ENCODE data around the gene ZNF621. TPM values are rescaled to one million over a fixed set of nuclear protein-coding genes. Genes with fewer than 3 reads are reported as not detected.

The ZNF621 gene
- total RNA-seq, 1 experiment from 2014 or later: 26.2 TPM

- H4K20me1 ChIP-seq (ENCODE audit: insufficient read depth): no peaks in the 10 kb centered on the region
- H3F3A ChIP-seq (ENCODE audit: insufficient read depth, low read depth): no peaks in the 10 kb centered on the region
- H3K4me2 ChIP-seq: no peak overlapping the region
- H2AFZ ChIP-seq: no peak overlapping the region
- H3K9me2 ChIP-seq (ENCODE audit: insufficient read depth): no peaks in the 10 kb centered on the region
- POLR2A ChIA-PET (ENCODE audit: unreplicated experiment): no interaction called here
- H3K79me2 ChIP-seq (ENCODE audit: low read depth): no peaks in the 10 kb centered on the region
- no peak for TF ChIP-seq EZH2 (IDR thresholded peaks at IDR 0.05; ENCODE audit: low read depth)
- no peaks in the 10 kb centered on the region for H3K36me3 ChIP-seq (ENCODE audit: low read depth)
- H3K27me3 ChIP-seq (ENCODE audit: insufficient read depth, low read depth): no peaks in the 10 kb centered on the region
- H3K9me3 ChIP-seq (ENCODE audit: insufficient read depth, low read depth): no peaks in the 10 kb centered on the region
- H3K4me1 ChIP-seq (replicated peaks; ENCODE audit: insufficient read depth): no peaks in the 10 kb centered on the region
- no TSS peak for BruUV-seq (replicated peaks)
- intact Hi-C loops (cut with micrococcal nuclease; ENCODE audit: unreplicated experiment): loop anchor here (10.0 kb wide), 4 partner anchors 139 to 1629 kb away; partner anchors contain the start of gene TRAK1
- H3K4me3 ChIP-seq: no peak overlapping the region
- DNase-seq: no peak
- no peak overlapping the region for H3K27ac ChIP-seq
- CTCF ChIA-PET: interaction anchor here (0.8 kb wide), 1 partner anchor 640 kb away, joined by 4 read pairs; no protein-coding TSS in a partner anchor
Observed at GRCh38 chr3:40585381-40586016, 60.7 kb downstream of the ZNF621 start.

- BruUV-seq (replicated peaks): no TSS peak
- ChIA-PET POLR2A (ENCODE audit: unreplicated experiment) (no interaction called here), CTCF (no interaction called here)
- no peak overlapping the region for H3K27ac ChIP-seq
- H3K79me2 ChIP-seq (ENCODE audit: low read depth): no peaks in the 10 kb centered on the region
- H2AFZ ChIP-seq: no peak overlapping the region
- TF ChIP-seq EZH2 (IDR thresholded peaks at IDR 0.05; ENCODE audit: low read depth) (no peak), CTCF (conservative IDR thresholded peaks at IDR 0.05) (no peak)
- intact Hi-C loops (cut with micrococcal nuclease; ENCODE audit: unreplicated experiment): loop anchor here (10.0 kb wide), 4 partner anchors 138 to 1628 kb away; partner anchors contain the start of gene TRAK1
- H3K27me3 ChIP-seq (ENCODE audit: insufficient read depth, low read depth): no peaks in the 10 kb centered on the region
- no peak for DNase-seq
- no peaks in the 10 kb centered on the region for H3F3A ChIP-seq (ENCODE audit: insufficient read depth, low read depth)
- no peaks in the 10 kb centered on the region for H4K20me1 ChIP-seq (ENCODE audit: insufficient read depth)
- no peaks in the 10 kb centered on the region for H3K36me3 ChIP-seq (ENCODE audit: low read depth)
- no peaks in the 10 kb centered on the region for H3K9me3 ChIP-seq (ENCODE audit: insufficient read depth, low read depth)
- no peaks in the 10 kb centered on the region for H3K4me1 ChIP-seq (replicated peaks; ENCODE audit: insufficient read depth)
- no peak overlapping the region for H3K4me2 ChIP-seq
- no peak overlapping the region for H3K4me3 ChIP-seq
- H3K9me2 ChIP-seq (ENCODE audit: insufficient read depth): no peaks in the 10 kb centered on the region
Observed at GRCh38 chr3:40586901-40587300, 62.1 kb downstream of the ZNF621 start.

- no peak overlapping the region for H3K4me3 ChIP-seq
- H3F3A ChIP-seq (ENCODE audit: insufficient read depth, low read depth): no peaks in the 10 kb centered on the region
- no peaks in the 10 kb centered on the region for H4K20me1 ChIP-seq (ENCODE audit: insufficient read depth)
- no TSS peak for BruUV-seq (replicated peaks)
- H3K36me3 ChIP-seq (ENCODE audit: low read depth): no peaks in the 10 kb centered on the region
- peak in 1 of 2 experiments; percentile 30 for DNase-seq
- intact Hi-C loops (cut with micrococcal nuclease; ENCODE audit: unreplicated experiment): loop anchor here (10.0 kb wide), 4 partner anchors 136 to 1626 kb away; partner anchors contain the start of gene TRAK1
- no peak overlapping the region for H2AFZ ChIP-seq
- POLR2A ChIA-PET (ENCODE audit: unreplicated experiment): no interaction called here
- H3K4me1 ChIP-seq (replicated peaks; ENCODE audit: insufficient read depth): no peaks in the 10 kb centered on the region
- H3K79me2 ChIP-seq (ENCODE audit: low read depth): no peaks in the 10 kb centered on the region
- H3K27me3 ChIP-seq (ENCODE audit: insufficient read depth, low read depth): no peaks in the 10 kb centered on the region
- H3K9me2 ChIP-seq (ENCODE audit: insufficient read depth): no peaks in the 10 kb centered on the region
- no peak overlapping the region for H3K27ac ChIP-seq
- H3K9me3 ChIP-seq (ENCODE audit: insufficient read depth, low read depth): no peaks in the 10 kb centered on the region
- TF ChIP-seq CTCF (conservative IDR thresholded peaks at IDR 0.05) (peak; percentile 49), EZH2 (IDR thresholded peaks at IDR 0.05; ENCODE audit: low read depth) (no peak)
- CTCF ChIA-PET: interaction anchor here (0.6 kb wide), 1 partner anchor 651 kb away, joined by 4 read pairs; no protein-coding TSS in a partner anchor
- no peak overlapping the region for H3K4me2 ChIP-seq
Observed at GRCh38 chr3:40588406-40588805, 63.6 kb downstream of the ZNF621 start.

Other genes with a start within 250 kb of the ZNF621 start
- gene EIF1B, start 215.3 kb upstream of the ZNF621 start, total RNA-seq (2021): 30.9 and 39.9 TPM in 2 replicates
- not detected in 2 replicates for gene ENTPD3, start 137.8 kb upstream of the ZNF621 start, total RNA-seq (2021)
- 1,756 and 2,201 TPM in 2 replicates for gene RPL14, start 67.6 kb upstream of the ZNF621 start, total RNA-seq (2021)
- gene ZNF619, start 47.8 kb upstream of the ZNF621 start, total RNA-seq (2021): 5.1 and 6.9 TPM in 2 replicates
- 4.1 and 4.7 TPM in 2 replicates for gene ZNF620, start 18.9 kb upstream of the ZNF621 start, total RNA-seq (2021)